ENCODE results near the gene CLCC1.
"Not testable (repeated sequence)": the region's sequence is repeated elsewhere in the genome, so short reads cannot be mapped to it uniquely, and the experiment has no call there.

- TF ChIP-seq CTCF, POLR2A (IDR thresholded peaks at IDR 0.05): not testable (repeated sequence)
Measured at GRCh38 chr1:108927565-108927964, 35.7 kb downstream of the CLCC1 start.
